IMR-90 (cell line): Measurements from ENCODE around the gene CIAO3. TPM values are rescaled to one million over a fixed set of nuclear protein-coding genes. Genes with fewer than 3 reads are reported as not detected.

Source experiments
- ATAC-seq: fragments of 200-7000 bp; cut with Tn5 transposase; 2 replicates; pipeline ENCODE4 v1.9.1; 2020; ENCODE audit warnings: low read depth, mild to moderate bottlenecking, moderate library complexity
- BruUV-seq: library from RNA; stranded (reverse); fragments of 400-500 nt; replicated peaks from 2 replicates; lab custom pipeline; 2021; lab: Mats Ljungman, UMichigan
- CTCF ChIA-PET: fragments of 300-600 bp; formaldehyde crosslinking; extraction: SDS; loops from one replicate; lab custom pipeline; 2021; ENCODE audit warnings: antibody characterized with exemption; lab: Yijun Ruan, JAX
- POLR2A ChIA-PET: fragments of 300-600 bp; sonication (Branson Sonifier 250); formaldehyde crosslinking; loops from one replicate; lab custom pipeline; 2022; ENCODE audit warnings: antibody characterized with exemption; ENCODE audit not compliant: unreplicated experiment; lab: Charles Lee
- DNase-seq: peaks from one replicate; pipeline ENCODE4 v3.0.0; 2013
- H2AFZ ChIP-seq: replicated peaks from 2 replicates; pipeline ENCODE3; 2013; ENCODE audit warnings: low read length, mild to moderate bottlenecking; ENCODE audit not compliant: poor library complexity
- H2AK5ac ChIP-seq: 2 replicates; pipeline ENCODE4 v1.6.1; 2013; ENCODE audit warnings: low read depth, low read length, inconsistent platforms
- H2AK9ac ChIP-seq: replicated peaks from 2 replicates; pipeline ENCODE3; 2013; ENCODE audit warnings: mild to moderate bottlenecking, low read depth, low read length, moderate library complexity; ENCODE audit not compliant: poor library complexity
- H2BK120ac ChIP-seq: 2 replicates; pipeline ENCODE4 v1.6.1; 2013; ENCODE audit warnings: low read depth, low read length, inconsistent platforms
- H2BK15ac ChIP-seq: 3 replicates; pipeline ENCODE4 v1.6.1; 2013; ENCODE audit warnings: low read depth, low read length, inconsistent platforms
- H2BK20ac ChIP-seq: 2 replicates; pipeline ENCODE4 v1.6.1; 2013; ENCODE audit warnings: low read depth, mild to moderate bottlenecking, inconsistent platforms, low read length, moderate library complexity
- H2BK5ac ChIP-seq: 2 replicates; pipeline ENCODE4 v1.6.1; 2013; ENCODE audit warnings: mild to moderate bottlenecking, low read depth, low read length, inconsistent platforms; ENCODE audit not compliant: poor library complexity, severe bottlenecking
- H3K14ac ChIP-seq: replicated peaks from 2 replicates; pipeline ENCODE4 v1.6.1; 2013; ENCODE audit warnings: low read depth, low read length, inconsistent platforms
- H3K18ac ChIP-seq: 2 replicates; pipeline ENCODE4 v1.6.1; 2013; ENCODE audit warnings: low read depth, low read length, control low read depth
- H3K23ac ChIP-seq: 2 replicates; pipeline ENCODE4 v1.6.1; 2013; ENCODE audit warnings: low read depth, low read length, inconsistent platforms
- H3K27ac ChIP-seq: 2 replicates; pipeline ENCODE4 v1.5.1; 2013; ENCODE audit warnings: mild to moderate bottlenecking, control low read depth, low read length; ENCODE audit not compliant: insufficient read depth
- H3K27me3 ChIP-seq: 2 replicates; pipeline ENCODE4 v1.6.1; 2013; ENCODE audit warnings: low read length; ENCODE audit not compliant: control insufficient read depth, insufficient read depth
- H3K36me3 ChIP-seq: 2 replicates; pipeline ENCODE4 v1.6.1; 2013; ENCODE audit warnings: low read length, mixed read lengths; ENCODE audit not compliant: control insufficient read depth, insufficient read depth
- H3K4ac ChIP-seq: 2 replicates; pipeline ENCODE4 v1.6.1; 2013; ENCODE audit warnings: low read depth, low read length, inconsistent platforms
- H3K4me1 ChIP-seq: 2 replicates; pipeline ENCODE4 v1.6.1; 2013; ENCODE audit warnings: low read length, mixed read lengths; ENCODE audit not compliant: control insufficient read depth, insufficient read depth
- H3K4me2 ChIP-seq: 2 replicates; pipeline ENCODE4 v1.6.1; 2013; ENCODE audit warnings: low read depth, mild to moderate bottlenecking, control low read depth, low read length, moderate library complexity
- H3K4me3 ChIP-seq: 2 replicates; pipeline ENCODE4 v1.5.1; 2013; ENCODE audit warnings: low read depth, mild to moderate bottlenecking, control low read depth, low read length, moderate library complexity; ENCODE audit not compliant: insufficient read depth
- H3K56ac ChIP-seq: 2 replicates; pipeline ENCODE4 v1.6.1; 2013; ENCODE audit warnings: low read length, inconsistent platforms; ENCODE audit not compliant: insufficient read depth; ENCODE audit errors: extremely low read depth
- H3K79me1 ChIP-seq, 2 experiments: 2 replicates each; pipeline ENCODE4 v1.6.1; 2013; ENCODE audit warnings: low read length in 2 of 2, inconsistent platforms in 1 of 2, low read depth in 1 of 2
- H3K9ac ChIP-seq: 2 replicates; pipeline ENCODE4 v1.6.1; 2013; ENCODE audit warnings: low read depth, low read length, control low read depth
- H3K9me1 ChIP-seq: 2 replicates; pipeline ENCODE4 v1.6.1; 2013; ENCODE audit warnings: low read length, inconsistent platforms; ENCODE audit not compliant: insufficient read depth
- H3K9me3 ChIP-seq: 2 replicates; pipeline ENCODE4 v1.6.1; 2013; ENCODE audit warnings: low read length; ENCODE audit not compliant: control insufficient read depth, insufficient read depth
- H4K20me1 ChIP-seq: 2 replicates; pipeline ENCODE4 v1.6.1; 2013; ENCODE audit warnings: low read length, inconsistent platforms; ENCODE audit not compliant: insufficient read depth
- H4K5ac ChIP-seq: 2 replicates; pipeline ENCODE4 v1.6.1; 2013; ENCODE audit warnings: mild to moderate bottlenecking, low read depth, low read length, control low read depth
- H4K8ac ChIP-seq, 2 experiments: 2 replicates each; pipeline ENCODE4 v1.6.1; 2013; ENCODE audit warnings: low read depth in 2 of 2, low read length in 2 of 2, control low read depth in 1 of 2, inconsistent platforms in 1 of 2
- H4K91ac ChIP-seq: 2 replicates; pipeline ENCODE4 v1.6.1; 2013; ENCODE audit warnings: low read depth, low read length, inconsistent platforms; ENCODE audit not compliant: insufficient read depth
- MXI1 ChIP-seq: IDR thresholded peaks from 2 replicates; pipeline ENCODE4 v1.6.1; 2012; ENCODE audit warnings: low read depth, mild to moderate bottlenecking, low read length, moderate library complexity, borderline replicate concordance
- WGBS, 2 experiments: methylation state at CpG; one replicate each; pipeline versions ENCODE4 v1.1.5 to v1.1.7; 2013; ENCODE audit warnings: missing lambda C conversion rate in 2 of 2; ENCODE audit not compliant: insufficient read length in 1 of 2; ENCODE audit errors: extremely low coverage in 2 of 2; 5-methylcytosine and 5-hydroxymethylcytosine counted together
- dilution Hi-C: fragments of 300-500 bp; cut with HindIII; formaldehyde crosslinking; loops from one replicate; pipeline ENCODE4 v1.14.3; 2018; ENCODE audit warnings: low sequenced_read_pairs; ENCODE audit not compliant: unreplicated experiment
- in situ Hi-C: fragments of 300-500 bp; cut with MboI; formaldehyde crosslinking; loops from 3 replicates; pipeline ENCODE4 v1.14.3; 2019; ENCODE audit warnings: low sequenced_read_pairs, inconsistent platforms, mixed read lengths
- intact Hi-C: fragments of 100-400 bp; cut with micrococcal nuclease; formaldehyde crosslinking; loops from 2 replicates; pipeline ENCODE4 v1.10.0; 2022
- polyA plus RNA-seq, 3 experiments: library from polyadenylated mRNA; depleted of rRNA; stranded (reverse); fragments of >200 nt; gene quantifications; 2 replicates each; pipeline ENCODE4 v1.2.3, GENCODE V29; 2012; ENCODE audit warnings: low replicate concordance in 1 of 3
- total RNA-seq: library from RNA; depleted of rRNA; stranded (reverse); fragments of >200 nt; gene quantifications from 2 replicates; pipeline ENCODE4 v1.2.3, GENCODE V29; 2012

Gene CIAO3
- total and polyA plus RNA-seq, 2 of the 4 experiments (the other 2 are of a cell fraction) = 17.0 to 20.2 TPM

- WGBS, 2 experiments = 47% methylated on average over 3 of the region's 9 CpGs; no CpG with 5 or more reads in 1 of the 2 experiments
- Histone ChIP-seq H3K9me1 (no peaks in the 10 kb centered on the region), H3K9me3 (no peaks in the 10 kb centered on the region), H2AK5ac (no peak overlapping the region), H2BK120ac (no peak overlapping the region), H3K56ac (no peak overlapping the region), H4K5ac (no peak overlapping the region), H2BK5ac (no peak overlapping the region), H3K79me1 (no peaks in the 10 kb centered on the region), H3K4me3 (no peak overlapping the region), H2AK9ac (peak overlapping the region; percentile 24), H3K36me3 (no peaks in the 10 kb centered on the region), H2BK15ac (no peak overlapping the region), H3K9ac (no peak overlapping the region), H3K4me1 (no peaks in the 10 kb centered on the region), H3K23ac (no peak overlapping the region), H2AFZ (no peak overlapping the region), H3K4me2 (no peak overlapping the region), H3K27me3 (peaks cover 11% of the 10 kb centered on the region), H3K27ac (no peak overlapping the region), H4K20me1 (no peaks in the 10 kb centered on the region), H2BK20ac (no peak overlapping the region), H3K18ac (no peak overlapping the region), H4K91ac (no peak overlapping the region), H3K14ac (no peak overlapping the region), H4K8ac (no peak overlapping the region), H3K4ac (no peak overlapping the region)
- DNase-seq (no peak), ATAC-seq (no peak)
- dilution Hi-C loops (no loop called here), in situ Hi-C loops (no loop called here), intact Hi-C loops (no loop called here)
- TF ChIP-seq MXI1 = no peak
- BruUV-seq = no TSS peak
- CTCF ChIA-PET = no interaction called here
- POLR2A ChIA-PET = no interaction called here
Measured at GRCh38 chr16:750485-750884, 9.7 kb upstream of the CIAO3 start.
